Activated CD4-positive, alpha-beta T cell treated with anti-CD3 and anti-CD28 coated beads, Interleukin-2, amount 50 U/mL, for 4 hours (primary cell): ENCODE measurements around the gene KCNMA1.

Experiments
- DNase-seq, 2 experiments: peaks; one replicate each; pipeline ENCODE4 v3.0.0-alpha.2; 2020

Gene KCNMA1

GRCh38 chr10:77313066-77313750 lies 324.4 kb downstream of the KCNMA1 start:
- no peak for DNase-seq

DNA sequence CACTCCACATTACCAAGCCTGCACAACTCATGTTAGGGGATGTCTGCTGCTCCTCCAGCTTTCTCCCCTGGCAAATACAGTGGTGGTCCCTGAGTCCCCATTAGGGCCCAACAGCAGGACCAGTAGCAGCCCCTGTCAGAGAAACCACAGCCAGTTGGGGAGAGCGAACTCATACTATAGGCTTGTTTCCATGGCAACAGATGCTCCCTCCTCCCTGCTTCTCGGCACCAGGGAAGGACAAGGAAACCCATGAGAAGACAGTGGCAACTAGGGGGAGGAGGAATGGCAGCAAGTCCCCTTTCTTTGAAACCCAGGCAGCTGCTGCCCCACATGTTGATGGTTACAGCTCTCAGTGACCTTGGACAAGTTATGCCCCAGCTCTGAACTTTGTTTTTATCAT lies 326.4 kb downstream of the KCNMA1 start:
- DNase-seq = no peak

DNA sequence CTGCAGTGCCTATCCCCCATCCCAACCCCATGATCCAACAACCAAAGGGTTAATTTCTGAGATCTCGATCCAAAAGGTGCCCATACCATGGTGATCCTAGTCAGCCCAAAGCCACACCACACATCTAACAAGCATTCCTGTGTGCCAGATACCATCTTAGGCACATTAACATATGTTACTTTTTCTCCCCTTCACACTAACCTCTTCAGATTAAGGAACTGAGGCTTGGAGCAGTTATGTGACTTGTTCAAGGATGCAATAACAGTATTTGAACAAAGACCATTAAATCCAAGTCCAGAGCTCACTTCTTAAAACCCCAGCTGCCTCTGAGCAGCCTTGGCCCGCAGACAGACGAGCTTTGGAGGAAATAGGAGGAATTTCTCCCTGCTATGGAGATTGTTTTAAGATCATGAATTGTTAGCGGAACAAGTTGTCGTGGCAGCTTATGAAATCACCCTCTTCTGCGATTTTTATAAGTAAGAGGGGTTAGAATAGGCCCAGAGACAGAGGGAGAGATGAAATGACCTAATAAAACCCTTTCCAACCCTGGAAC lies 327.2 kb downstream of the KCNMA1 start:
- no peak for DNase-seq

DNA sequence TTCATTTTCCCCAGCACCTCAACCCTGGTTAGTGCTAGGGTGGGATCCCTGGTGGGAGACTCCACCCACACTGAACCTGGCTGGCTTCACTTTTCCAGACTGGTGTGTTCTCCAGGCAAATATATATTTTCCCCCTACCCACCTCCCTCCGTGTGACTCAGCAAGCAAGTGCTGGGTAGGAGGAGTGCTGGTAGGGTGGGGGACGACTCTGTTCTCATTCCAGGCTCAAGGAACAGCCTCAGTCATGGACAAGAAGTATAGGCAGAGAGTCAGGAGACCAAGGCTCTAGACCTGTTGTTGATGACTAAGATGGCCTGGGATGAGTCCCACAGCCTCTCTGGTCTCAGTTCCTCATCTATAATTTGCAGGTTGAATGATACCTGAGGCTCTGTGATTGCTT lies 328.1 kb downstream of the KCNMA1 start:
- DNase-seq = no peak

DNA sequence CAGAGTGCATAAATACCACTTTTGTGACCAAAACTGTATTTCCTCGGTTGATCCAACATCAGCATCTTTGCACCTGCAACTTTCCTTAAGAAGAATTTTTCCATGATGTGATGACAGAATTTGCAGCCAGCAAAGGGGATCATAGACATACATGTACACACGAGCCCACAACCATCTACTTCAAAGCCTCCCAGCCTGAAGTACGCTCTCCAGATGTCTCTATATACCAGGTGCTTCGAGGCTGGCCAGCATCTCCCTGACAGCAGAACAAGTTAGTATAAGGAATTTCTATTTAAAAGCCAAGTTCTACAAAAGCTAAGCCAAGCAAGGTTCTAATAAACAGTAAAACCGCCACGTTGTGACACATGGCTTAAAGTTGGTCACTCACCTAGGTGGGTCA lies 328.5 kb downstream of the KCNMA1 start:
- no peak for DNase-seq

- no peak for DNase-seq
These were observed 329.4 kb downstream of the KCNMA1 start for GRCh38 chr10:77308084-77308732.

DNA sequence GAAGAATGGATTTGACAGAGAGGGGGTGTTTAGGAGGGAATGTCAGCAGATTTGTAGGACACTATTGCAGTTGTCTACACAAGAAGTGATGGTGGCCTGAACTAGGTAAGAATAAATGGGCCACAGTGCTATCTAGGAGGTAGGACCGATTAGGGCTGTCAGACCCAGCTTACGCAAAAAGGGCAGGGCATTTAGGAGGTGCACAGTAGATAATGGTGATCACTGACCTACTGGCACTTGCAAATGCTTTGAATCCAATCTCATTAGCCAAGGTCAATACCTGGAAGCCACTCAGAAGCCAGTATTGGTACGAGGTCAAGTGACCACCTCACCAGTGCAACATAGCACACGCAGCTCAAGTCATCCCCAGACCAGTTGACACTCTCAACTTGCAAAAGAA lies 330.9 kb downstream of the KCNMA1 start:
- no peak for DNase-seq

GRCh38 chr10:77305650-77306632 lies 331.7 kb downstream of the KCNMA1 start:
- DNase-seq = no peak

- no peak for DNase-seq
These were observed 333.4 kb downstream of the KCNMA1 start for GRCh38 chr10:77304192-77304591.

DNA sequence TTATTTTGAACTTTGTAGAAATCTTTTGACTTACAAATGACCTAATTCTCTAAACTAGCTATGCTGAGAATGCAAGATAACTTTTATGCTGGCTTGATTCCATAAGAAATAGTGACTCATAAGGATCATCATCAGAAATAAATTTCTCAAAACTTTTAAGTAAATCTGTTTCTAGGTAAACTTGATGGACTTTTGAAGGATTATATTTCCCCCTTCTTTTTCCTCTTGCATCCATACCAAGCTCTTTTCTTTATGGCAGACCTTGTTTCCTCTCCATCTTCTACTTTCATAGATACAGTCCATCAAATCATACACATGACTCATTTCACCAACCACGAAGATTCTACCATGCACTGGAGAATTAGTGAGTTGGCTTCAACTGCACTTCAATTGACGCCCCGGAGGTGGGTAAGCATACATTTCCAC lies 336.3 kb downstream of the KCNMA1 start:
- DNase-seq = no peak

GRCh38 chr10:77300682-77301302 lies 336.8 kb downstream of the KCNMA1 start:
- no peak for DNase-seq

- DNase-seq = no peak
These were observed 338.3 kb downstream of the KCNMA1 start for GRCh38 chr10:77299320-77299719.

GRCh38 chr10:77297393-77297739 lies 340.2 kb downstream of the KCNMA1 start:
- no peak for DNase-seq

- DNase-seq = no peak
These were observed 340.8 kb downstream of the KCNMA1 start for GRCh38 chr10:77296534-77297392.

DNA sequence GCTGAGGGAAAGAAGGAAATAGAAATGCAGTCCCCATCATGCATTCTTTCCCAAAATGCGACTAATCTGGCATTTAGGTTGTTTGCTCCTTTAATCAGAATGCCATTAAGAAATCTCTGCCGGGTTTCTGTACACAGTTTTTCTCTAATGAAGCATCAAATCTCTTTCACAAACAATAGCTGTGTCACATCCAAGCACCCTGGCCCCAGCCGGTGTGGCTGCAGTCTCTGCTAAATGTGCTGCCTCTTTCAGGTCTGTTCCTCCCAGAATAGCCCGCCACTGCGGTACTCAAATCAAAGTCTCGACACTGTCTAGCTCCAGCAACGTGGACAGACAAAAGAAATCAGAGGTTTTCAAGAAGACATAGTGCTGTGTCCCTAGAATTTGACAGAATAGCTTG lies 343.8 kb downstream of the KCNMA1 start:
- no peak for DNase-seq

GRCh38 chr10:77293347-77293746 lies 344.3 kb downstream of the KCNMA1 start:
- DNase-seq = no peak

DNA sequence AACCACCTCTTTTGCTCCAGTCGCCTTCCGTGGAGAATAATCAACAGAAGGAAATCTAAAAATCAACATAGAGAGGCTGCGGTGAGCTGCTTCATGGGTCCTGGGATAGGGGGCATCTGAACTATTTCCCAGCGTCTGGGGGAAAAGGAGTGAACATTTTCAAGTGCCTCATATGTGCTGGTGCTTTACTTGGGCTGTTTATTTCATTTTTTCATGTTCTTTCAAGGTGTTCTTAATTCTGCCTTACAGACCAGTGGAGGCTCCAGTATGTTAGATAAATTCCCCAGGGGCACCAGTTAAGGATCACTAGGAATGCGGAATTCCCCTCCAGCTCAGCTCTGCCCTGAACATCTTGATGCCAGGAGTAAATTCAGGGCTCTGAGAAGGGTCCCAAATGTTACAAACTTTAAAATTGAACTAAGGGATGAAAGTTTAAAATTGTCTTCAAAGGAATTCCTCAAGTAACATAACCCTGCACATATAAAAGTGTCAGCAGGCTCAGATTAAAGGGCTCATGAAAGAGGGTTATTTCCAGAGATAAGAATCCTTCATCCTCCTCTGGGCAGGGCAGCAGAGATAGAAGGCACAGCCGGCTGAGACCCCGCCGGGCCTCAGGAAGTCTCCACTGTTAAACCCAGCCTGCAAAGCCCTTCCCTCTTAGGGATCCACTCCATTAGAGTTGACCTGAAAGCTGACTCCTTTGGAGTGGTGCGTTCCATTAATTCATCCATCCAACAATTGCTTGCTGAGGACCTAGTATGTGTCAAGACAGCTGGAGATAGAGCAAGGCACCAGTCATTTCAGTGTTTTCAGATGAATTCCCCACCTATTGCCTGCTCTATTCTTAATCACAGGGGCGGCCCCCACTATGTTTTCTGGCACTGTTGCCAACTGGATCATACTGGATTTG lies 345.8 kb downstream of the KCNMA1 start:
- DNase-seq = no peak

GRCh38 chr10:77290528-77291155 lies 347.0 kb downstream of the KCNMA1 start:
- no peak for DNase-seq

DNA sequence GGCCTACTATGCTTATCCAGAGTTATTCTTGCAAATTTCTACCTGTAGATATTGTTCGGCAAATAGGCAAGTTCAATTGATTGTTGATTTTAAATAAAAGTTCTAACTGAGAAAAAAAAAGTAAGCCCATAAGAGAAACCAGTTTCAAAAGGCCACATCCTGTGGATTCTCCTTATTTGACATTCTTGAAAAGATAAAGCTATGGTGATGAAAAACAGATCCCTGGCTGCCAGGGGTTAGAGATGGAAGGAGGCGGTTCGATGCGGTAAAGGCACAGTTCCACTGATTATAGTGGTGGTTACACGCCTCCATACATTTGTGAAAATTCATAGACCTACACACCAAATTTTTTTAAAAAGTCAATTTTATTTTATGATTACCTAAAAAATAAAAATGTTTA lies 347.8 kb downstream of the KCNMA1 start:
- no peak for DNase-seq

DNA sequence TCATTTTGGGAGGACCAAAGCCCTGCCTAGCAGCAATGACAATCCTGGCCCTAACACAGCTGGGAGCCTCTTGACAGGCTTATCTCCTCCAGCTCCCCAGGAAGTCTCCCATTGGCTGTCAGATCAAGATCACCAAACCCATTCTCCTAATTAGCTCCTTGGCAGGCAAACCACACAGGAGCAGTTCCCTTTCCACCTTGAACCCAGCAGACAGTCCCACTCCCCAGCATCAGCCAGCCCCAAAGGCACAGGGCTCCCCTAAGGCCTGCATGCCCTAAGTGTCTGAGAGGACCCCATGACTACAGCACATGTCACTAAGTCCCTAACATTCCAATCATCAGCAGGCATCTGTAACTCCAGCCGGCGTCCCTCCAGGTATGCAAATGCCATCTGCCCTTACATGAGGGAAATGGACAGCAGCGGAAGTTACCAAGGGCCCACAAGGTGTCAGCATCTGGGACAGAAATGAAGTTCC lies 348.5 kb downstream of the KCNMA1 start:
- no peak for DNase-seq
